ENCODE measurements around the gene NUMB.

DNA sequence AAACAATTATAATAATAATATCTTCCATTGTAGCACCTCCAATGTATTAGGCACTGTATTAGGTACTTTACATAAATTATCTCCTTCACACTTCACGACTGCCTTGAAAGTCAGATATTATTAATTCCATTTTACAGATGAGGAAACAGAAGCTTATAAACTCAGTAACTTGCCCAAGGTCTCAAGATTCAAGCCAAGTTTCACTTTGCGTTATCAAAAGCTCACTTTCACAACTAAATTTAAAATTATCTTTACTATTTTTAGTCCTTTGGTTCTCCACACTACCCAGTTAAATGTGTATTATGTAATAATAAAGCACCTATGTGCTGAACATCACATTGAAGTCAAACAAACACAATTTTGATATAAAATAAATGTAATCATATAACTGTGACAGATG, 55.8 kb downstream of the NUMB start:
- TF ChIP-seq ZZZ3 (CRISPR knock-in tag; IDR thresholded peaks at IDR 0.05; ENCODE audit: borderline replicate concordance) (no peak), UBTF (CRISPR knock-in tag; IDR thresholded peaks at IDR 0.05) (no peak)
